Activated gamma-delta T cell treated with Interleukin-2 at 50 U/mL for 16 hours (primary cell): ENCODE data around the gene TRAT1.

Experiments used
- DNase-seq: peaks from one replicate; pipeline ENCODE4 v3.0.0-alpha.2; 2020

The TRAT1 gene

DNA sequence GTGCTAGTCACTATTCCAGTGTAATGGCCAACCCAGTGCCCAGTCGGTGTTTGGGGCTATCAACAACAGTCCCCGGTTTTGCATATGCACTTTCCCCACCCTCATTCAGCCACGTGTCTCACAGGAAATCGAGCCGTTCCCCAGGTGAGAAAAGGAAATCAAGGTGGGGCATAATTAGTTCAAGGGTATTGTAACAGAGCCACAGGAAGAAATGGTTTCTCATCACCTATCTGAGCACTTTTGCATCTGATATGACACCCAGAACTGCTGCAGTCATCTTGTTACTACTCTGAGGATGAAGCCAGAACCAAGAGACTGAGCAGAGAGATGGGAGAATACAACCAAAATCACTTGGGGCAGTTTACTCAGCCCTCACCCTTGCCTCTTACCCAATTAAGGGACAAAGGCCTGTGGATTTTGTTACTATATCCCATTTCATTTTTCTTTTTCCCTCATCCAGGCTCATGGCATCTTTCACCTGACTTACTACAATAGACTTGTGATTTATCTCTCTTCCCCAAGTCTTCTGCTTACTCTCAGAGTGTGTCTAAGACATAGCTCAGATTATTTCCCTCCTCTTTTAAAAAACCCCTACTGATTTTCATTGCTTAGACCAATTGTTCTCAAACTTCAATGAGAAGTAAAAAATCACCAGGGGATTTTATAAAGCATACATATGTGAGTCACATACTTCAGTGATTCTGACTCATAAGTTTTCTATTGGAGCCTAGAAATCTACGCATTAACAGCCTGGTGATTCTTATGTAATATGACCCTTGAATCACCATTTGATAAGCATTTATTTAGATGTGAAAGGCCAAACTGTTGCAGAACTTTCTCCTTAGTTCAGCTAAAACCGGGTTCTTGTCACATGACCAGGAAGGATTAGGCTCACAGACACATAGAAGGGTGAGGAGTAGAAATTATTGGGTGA lies 40.5 kb downstream of the TRAT1 start:
- DNase-seq = peak; percentile 11

GRCh38 chr3:108863799-108864135 lies 41.2 kb downstream of the TRAT1 start:
- DNase-seq = no peak

DNA sequence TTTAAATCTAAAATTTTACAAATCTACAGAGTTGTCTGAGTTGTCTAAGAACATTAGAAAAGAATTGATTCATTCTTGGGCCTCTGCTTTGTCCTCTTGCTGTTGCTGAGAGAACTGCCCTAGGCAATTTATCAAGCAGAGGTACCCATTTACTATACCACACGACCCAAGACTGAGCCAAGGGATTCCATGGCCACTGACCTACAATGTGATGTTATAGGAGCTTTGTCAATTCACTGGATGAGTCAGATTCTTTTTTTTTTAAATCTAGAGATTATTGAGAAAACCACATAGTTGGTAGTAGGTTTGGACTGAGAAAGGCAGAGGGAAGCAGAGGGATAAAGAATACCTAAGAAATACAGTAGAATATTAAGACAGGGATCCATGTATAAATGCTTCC lies 55.3 kb downstream of the TRAT1 start:
- DNase-seq = no peak

- no peak for DNase-seq
These were observed 57.3 kb downstream of the TRAT1 start for GRCh38 chr3:108879915-108880314.

GRCh38 chr3:108882762-108883161 lies 60.2 kb downstream of the TRAT1 start:
- no peak for DNase-seq

DNA sequence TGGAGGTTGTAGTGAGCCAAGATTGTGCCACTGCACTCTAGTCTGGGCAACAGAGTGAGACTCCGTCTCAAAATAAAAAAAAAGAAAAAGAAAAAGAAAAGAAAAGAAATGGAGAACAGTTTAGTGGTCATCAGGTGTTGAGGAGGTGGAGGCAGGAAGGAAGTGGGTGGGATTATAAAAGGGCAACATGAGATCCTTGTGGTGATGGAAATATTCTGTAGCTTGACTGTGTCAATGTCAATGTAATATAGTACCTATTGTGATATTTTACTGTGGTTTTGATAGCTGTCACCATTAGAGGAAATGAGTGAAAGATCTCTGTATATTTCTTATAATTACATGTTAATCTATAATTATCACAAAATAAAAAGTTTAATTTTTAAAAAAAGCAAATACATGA lies 60.8 kb downstream of the TRAT1 start:
- no peak for DNase-seq

- no peak for DNase-seq
These were observed 64.5 kb downstream of the TRAT1 start for GRCh38 chr3:108887121-108887520.

GRCh38 chr3:108887777-108888176 lies 65.2 kb downstream of the TRAT1 start:
- no peak for DNase-seq

DNA sequence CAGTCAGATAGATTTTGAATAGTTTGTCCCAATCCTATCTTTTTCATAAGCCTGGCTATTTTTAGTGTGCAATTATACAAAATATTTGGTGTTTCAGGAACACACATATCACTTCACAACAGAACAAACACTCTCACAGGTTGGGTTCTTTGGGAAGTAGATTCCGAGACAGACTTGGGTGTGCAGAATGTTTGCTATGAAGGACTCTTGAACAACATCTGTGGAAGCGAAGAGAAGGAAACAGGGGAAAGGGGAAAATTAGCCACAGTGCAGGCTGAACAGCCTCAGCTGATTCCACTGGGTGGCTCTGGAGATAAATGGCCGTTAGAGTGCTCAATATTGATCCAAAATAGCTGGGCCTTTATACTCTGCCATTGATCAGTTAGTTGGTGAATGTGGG lies 69.2 kb downstream of the TRAT1 start:
- DNase-seq = no peak

DNA sequence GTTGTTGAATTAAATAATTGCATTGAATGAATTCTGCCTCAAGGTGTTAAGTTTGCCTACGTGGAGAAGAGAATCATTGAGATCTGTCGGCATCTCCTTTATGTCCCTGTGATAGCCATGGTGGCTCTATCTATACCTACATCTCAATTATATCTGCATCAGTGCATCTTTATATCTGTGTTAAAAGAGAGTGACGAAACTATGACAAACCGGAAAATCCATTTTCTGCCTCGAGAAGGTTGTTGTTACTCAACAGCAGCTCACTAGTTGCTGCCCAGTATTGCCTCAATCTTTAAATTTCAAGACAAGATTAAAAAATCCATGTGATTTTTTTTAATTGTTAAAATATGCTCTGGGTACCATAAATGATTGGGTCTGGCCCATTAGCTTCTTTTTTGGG lies 72.4 kb downstream of the TRAT1 start:
- no peak for DNase-seq

- DNase-seq = no peak
These were observed 75.3 kb downstream of the TRAT1 start for GRCh38 chr3:108897883-108898282.

DNA sequence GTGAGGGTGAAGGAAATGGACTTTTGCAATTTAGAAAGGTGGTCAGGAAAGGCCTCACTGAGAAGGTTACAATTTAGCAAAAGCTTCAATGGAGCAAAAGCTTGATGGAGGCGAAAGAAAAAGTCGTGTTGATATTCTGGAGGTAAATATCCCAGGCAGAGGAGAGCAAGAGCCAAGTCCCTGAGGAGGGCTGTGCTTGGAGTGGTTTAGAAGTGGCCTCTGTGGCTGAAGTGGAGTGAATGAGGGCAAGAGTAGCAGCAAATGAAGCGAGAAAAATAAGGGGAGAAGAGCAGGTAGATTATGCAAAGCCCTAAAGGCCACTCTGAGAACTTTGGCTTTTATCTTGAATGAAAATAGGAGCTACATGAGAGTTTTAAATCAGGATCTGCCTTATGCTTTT lies 76.9 kb downstream of the TRAT1 start:
- no peak for DNase-seq
